Erythroblast (primary cell): ENCODE results near the gene RHBDL3.

Experiments used
- GATA1 ChIP-seq: IDR thresholded peaks from 2 replicates; pipeline ENCODE4 v1.6.1; 2011; ENCODE audit warnings: low read depth, mild to moderate bottlenecking, control low read depth, low read length, moderate library complexity
- POLR2A ChIP-seq: IDR thresholded peaks from 2 replicates; pipeline ENCODE4 v1.6.1; 2011; ENCODE audit warnings: mild to moderate bottlenecking, low read length

GRCh38 chr17:32258383-32259140 is 7.1 kb upstream of the RHBDL3 start:
- TF ChIP-seq POLR2A: no peak
- no peak for TF ChIP-seq GATA1
